ENCODE measurements around the gene PRUNE2. TPM values are rescaled to one million over a fixed set of nuclear protein-coding genes. Genes with fewer than 3 reads are reported as not detected.

Gene PRUNE2
- total RNA-seq, 4 donors from 2014 or later: 586 to 728 (median 654) TPM

DNA sequence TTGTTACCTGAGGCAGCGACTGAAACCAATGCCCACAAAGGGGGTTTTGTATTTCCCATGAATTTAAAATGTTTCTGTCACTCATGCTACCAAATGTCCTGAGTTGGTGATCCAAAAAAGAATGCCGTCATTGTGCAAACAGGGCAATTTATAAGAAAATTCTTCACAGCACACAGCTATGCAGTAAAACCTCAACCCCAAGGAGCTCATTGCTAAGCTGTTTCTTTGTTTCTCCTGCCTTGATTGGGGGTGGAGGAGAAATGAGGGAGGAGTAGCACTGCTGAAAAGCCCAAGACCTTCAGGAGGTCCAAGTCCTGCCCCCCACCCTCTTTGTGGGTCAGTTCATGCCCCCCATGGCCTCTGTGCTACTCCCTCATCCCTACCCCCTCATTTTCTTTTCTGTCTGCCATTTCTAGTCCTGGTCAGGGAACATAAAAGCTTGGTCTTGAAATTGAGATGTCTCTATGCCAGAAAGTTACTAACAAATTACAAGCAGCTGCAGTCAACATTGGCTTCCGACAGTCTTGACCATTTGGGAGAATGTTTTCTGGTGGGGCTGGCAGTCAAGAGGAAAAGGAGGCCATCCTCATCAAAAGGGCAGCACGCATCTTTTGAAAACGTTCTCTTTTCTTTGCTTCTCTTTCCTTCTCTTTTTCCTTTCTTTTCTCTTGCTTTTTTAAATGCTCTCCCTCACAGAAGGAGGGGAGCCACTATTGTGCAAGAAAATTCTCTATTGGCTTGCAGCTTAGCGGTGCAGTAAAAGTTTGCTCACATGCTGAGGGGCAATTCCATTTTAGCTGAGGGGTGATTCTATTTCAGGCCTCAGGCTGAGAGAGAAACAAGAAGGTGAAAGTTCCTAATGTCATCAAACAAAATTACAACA lies 313.6 kb downstream of the PRUNE2 start:
- Histone ChIP-seq H3K36me3 (no peaks in the 10 kb centered on the region), H3K27ac (replicated peaks in 1 of 4) (no peak overlapping the region), H3K9me3 (no peaks in the 10 kb centered on the region), H3K27me3 (peaks cover 0 to 20% (median 0%) of the 10 kb centered on the region in 4 donors), H3K4me1 (peaks cover 0 to 8% (median 2%) of the 10 kb centered on the region in 4 donors), H3K4me3 (no peak overlapping the region)
- 72% methylated on average over 6 of the region's 6 CpGs for WGBS
- DNase-seq (ENCODE audit: extremely low spot score): no peak
- intact Hi-C loops (cut with DNase I): no loop called here
- TF ChIP-seq, protein P1, sequence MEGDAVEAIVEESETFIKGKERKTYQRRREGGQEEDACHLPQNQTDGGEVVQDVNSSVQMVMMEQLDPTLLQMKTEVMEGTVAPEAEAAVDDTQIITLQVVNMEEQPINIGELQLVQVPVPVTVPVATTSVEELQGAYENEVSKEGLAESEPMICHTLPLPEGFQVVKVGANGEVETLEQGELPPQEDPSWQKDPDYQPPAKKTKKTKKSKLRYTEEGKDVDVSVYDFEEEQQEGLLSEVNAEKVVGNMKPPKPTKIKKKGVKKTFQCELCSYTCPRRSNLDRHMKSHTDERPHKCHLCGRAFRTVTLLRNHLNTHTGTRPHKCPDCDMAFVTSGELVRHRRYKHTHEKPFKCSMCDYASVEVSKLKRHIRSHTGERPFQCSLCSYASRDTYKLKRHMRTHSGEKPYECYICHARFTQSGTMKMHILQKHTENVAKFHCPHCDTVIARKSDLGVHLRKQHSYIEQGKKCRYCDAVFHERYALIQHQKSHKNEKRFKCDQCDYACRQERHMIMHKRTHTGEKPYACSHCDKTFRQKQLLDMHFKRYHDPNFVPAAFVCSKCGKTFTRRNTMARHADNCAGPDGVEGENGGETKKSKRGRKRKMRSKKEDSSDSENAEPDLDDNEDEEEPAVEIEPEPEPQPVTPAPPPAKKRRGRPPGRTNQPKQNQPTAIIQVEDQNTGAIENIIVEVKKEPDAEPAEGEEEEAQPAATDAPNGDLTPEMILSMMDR (IDR thresholded peaks at IDR 0.05): no peak
- TF ChIP-seq POLR2AphosphoS5 (IDR thresholded peaks at IDR 0.05): no peak
- no peak for TF ChIP-seq POLR2A (IDR thresholded peaks at IDR 0.05; ENCODE audit: low read depth)
- no peak for TF ChIP-seq EP300 (IDR thresholded peaks at IDR 0.05)

DNA sequence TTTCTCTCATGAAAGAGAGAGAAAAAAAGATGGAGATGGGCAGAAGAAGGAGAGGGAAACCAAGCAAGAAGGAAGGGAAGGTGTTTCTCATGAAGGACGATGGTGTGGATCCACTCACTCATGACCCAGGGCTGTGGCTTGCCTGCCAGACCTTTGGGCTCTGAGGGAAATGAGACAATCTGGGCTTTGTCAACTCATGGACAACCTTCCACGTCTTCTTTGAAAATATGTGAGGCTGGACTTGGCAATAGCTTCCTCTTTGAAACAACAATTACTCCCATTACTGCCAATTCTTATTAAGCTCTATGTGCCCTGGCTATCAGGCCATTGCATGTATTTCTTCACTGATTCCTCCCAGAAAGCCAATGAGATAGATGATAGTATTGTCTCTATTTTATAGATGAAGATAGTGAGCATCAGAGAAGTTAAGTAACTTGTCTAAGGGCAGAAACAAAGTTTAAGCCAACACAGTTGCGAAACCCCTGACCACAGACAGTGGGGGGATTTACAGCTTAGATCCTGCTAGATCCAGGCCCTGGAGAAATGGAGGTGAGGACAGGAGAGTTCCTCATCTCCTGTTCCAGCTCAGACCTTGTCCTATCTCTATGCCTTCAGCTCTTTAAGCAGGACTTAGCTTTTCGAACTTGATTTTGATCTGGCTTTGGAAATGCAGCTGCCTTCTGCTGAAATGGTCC lies 314.5 kb downstream of the PRUNE2 start:
- TF ChIP-seq POLR2AphosphoS5 (IDR thresholded peaks at IDR 0.05): no peak
- TF ChIP-seq, protein P1 (IDR thresholded peaks at IDR 0.05): no peak
- TF ChIP-seq POLR2A (IDR thresholded peaks at IDR 0.05; ENCODE audit: low read depth): no peak
- TF ChIP-seq EP300 (IDR thresholded peaks at IDR 0.05): no peak
- DNase-seq (ENCODE audit: extremely low spot score): no peak
- WGBS: 72% methylated on average over 4 of the region's 4 CpGs
- Histone ChIP-seq H3K4me1 (peaks cover 0 to 12% (median 8%) of the 10 kb centered on the region in 4 donors), H3K36me3 (no peaks in the 10 kb centered on the region), H3K9me3 (no peaks in the 10 kb centered on the region), H3K27me3 (peaks cover 0 to 13% (median 0%) of the 10 kb centered on the region in 4 donors), H3K4me3 (no peak overlapping the region), H3K27ac (replicated peaks in 1 of 4) (no peak overlapping the region)
- intact Hi-C loops (cut with DNase I): no loop called here

DNA sequence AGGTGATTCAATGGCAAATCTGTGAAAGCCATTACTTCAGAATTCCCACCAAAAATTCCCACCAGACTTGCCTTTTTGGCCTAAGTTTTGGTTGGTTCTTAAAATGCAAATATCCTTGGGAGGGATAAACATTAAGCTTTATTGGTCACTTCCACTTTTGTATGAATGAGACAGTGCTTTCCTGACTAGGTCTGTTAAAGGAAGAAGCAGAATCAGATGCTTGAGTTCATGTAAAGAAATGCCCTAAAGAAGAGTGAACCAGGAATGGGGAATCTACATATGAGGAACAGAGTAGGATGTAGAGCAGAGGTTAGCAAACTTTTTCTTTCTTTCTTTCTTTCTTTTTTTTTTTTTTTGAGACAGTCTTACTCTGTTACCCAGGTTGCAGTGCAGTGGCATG lies 317.6 kb downstream of the PRUNE2 start:
- intact Hi-C loops (cut with DNase I): no loop called here
- Histone ChIP-seq H3K4me1 (peaks cover 0 to 19% (median 14%) of the 10 kb centered on the region in 4 donors), H3K27ac (replicated peaks in 1 of 4) (no peak overlapping the region), H3K9me3 (no peaks in the 10 kb centered on the region), H3K27me3 (no peaks in the 10 kb centered on the region), H3K4me3 (no peak overlapping the region), H3K36me3 (no peaks in the 10 kb centered on the region)
- TF ChIP-seq, protein P1 (IDR thresholded peaks at IDR 0.05): no peak
- no peak for TF ChIP-seq POLR2A (IDR thresholded peaks at IDR 0.05; ENCODE audit: low read depth)
- no peak for TF ChIP-seq POLR2AphosphoS5 (IDR thresholded peaks at IDR 0.05)
- no peak for TF ChIP-seq EP300 (IDR thresholded peaks at IDR 0.05)
- no peak for DNase-seq (ENCODE audit: extremely low spot score)

DNA sequence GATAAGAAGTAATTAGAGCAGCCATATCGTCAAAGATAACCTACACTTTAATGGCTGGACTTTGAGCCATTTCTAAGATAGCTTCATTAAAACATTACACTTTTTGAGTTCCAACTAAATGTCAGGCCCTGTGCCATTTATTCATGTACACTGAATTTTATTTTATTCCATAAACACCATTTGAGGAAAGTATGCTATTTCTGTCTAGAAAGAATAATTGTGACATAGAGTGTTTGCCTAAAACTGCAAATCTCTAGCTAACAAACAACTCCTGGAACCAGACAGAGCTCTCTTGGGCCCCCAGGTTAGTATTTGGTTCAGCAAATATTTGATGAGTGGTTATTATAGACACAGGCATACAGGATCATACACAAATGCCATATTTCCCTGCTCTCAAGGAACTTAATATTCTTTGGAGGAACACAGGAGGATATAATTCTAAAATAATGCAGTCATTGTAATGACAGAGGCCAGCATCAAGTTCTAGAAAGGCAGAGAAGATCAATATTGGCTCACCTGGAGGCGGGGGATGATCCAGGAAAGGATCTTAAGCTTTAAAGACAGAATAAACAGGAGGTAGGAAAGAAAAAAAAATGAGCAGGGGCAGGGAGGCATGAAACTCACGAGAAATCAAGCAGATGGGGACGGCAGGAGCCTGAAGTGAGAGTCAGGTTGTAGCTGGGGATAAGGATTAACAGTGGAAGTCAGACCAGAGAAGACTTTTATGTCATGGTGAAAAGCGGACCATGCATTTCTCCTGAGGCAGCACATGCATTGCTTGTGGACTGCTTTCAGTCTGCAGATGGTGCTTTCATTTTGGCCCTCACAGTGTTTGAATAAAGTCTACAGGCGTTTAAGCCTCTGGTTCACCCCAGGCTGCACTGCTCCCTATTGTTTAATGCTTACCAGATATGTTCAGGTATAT lies 319.3 kb downstream of the PRUNE2 start:
- Histone ChIP-seq H3K4me1 (peaks cover 0 to 13% (median 11%) of the 10 kb centered on the region in 4 donors), H3K27me3 (no peaks in the 10 kb centered on the region), H3K9me3 (no peaks in the 10 kb centered on the region), H3K36me3 (no peaks in the 10 kb centered on the region), H3K4me3 (no peak overlapping the region), H3K27ac (replicated peaks in 1 of 4) (no peak overlapping the region)
- 76% methylated on average over 5 of the region's 6 CpGs for WGBS
- TF ChIP-seq POLR2AphosphoS5 (IDR thresholded peaks at IDR 0.05): no peak
- no peak for TF ChIP-seq EP300 (IDR thresholded peaks at IDR 0.05)
- no peak for TF ChIP-seq POLR2A (IDR thresholded peaks at IDR 0.05; ENCODE audit: low read depth)
- intact Hi-C loops (cut with DNase I): no loop called here
- DNase-seq (ENCODE audit: extremely low spot score): no peak
